GM21390 (cell line): Measurements from ENCODE around the gene C2orf92.
"Not testable (repeated sequence)": the region's sequence is repeated elsewhere in the genome, so short reads cannot be mapped to it uniquely, and the experiment has no call there.

Source experiments
- ATAC-seq: cut with Tn5 transposase; IDR thresholded peaks from one replicate; pipeline ENCODE4 v1.9.1; 2021; ENCODE audit not compliant: unreplicated experiment

Gene C2orf92

DNA sequence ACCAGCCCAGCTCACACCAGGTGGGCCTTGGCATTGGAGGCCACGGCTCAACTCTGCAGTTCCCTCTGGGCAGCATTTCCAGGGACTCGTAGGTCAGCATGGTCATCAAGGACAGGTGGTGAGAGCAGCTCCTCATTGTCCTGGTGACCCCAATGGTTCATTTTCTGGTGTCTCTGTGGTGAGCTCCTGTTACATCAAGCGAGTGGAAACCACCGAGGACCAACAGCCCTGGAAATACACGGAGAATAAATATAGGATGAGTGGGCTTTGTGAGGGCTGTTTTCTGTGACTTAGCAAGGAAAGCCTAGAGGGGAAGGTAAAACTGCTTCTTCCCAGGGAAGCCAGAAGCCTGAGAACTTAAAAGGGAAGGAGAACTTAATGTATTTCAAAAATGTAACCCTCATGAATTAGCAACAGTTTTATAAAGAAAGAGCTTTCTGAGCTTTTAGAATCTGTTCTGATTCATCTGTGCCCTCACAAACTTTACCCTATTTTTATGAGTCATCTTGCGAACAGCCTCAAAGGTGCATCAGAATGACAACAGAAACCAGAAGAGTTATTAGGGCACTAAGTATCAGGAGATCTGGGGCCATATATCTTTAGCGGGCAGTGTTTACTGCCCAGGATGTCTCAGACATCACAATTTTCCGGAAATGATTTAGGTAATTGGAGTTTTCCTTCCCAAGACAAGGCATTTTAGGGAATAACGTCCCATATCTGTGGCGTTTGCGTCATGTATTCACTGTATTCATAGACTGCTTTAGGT is 18.7 kb downstream of the C2orf92 start:
- no peak for ATAC-seq

DNA sequence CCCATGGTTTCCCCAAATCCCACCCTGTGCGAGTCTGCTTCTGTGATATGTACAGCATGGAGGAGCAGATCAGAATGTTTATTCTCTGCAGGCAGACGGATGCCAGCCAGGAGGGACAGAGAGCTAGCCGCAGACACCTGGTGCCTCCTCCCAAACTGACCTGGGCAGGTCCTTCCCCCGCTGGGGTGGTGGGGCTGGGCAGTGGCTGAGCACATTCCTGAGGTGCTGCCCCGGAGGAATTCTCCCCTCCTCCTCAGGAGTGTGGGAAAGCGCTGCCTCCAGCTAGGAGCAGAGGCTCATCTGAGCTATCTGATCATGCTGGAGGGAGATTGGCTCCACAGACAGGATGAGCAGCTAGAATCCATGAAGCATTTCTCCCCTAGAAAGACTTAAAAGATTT is 21.7 kb downstream of the C2orf92 start:
- no peak for ATAC-seq

DNA sequence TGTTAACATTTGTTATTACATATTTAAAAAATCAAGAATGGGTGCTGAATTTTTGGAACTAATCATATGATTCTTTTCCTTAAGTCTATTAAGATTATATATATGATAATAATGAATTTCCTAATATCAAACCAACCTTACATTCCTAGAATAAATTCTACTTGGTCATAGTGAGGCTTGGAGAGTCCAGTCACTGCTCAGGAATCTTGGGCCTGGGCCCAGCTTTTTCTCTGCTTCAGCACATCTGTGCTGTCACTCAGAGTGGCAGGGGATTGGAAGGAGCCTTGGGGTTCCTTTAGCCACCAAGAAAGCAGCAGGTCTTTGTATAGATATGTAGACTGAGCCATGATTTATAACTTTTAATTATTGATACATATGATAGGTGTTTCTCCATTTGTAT is 24.0 kb downstream of the C2orf92 start:
- no peak for ATAC-seq

DNA sequence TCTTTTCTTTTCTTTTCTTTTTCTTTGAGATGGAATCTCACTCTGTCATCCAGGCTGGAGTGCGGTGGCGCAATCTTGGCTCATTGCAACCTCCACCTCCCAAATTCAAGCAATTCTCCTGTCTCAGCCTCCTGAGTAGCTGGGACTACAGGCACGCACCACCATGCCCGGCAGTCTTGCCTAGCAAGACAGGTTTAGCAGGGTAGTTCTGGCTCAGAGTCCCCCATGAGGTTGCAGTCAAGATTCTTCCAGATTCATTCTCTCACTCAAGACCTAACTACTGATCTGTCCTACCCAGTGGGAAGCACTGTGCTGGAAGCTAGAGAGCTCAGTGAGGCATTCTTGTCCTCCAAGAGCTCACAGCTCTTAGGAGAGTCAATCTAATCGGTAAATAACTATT is 26.2 kb downstream of the C2orf92 start:
- no peak for ATAC-seq

DNA sequence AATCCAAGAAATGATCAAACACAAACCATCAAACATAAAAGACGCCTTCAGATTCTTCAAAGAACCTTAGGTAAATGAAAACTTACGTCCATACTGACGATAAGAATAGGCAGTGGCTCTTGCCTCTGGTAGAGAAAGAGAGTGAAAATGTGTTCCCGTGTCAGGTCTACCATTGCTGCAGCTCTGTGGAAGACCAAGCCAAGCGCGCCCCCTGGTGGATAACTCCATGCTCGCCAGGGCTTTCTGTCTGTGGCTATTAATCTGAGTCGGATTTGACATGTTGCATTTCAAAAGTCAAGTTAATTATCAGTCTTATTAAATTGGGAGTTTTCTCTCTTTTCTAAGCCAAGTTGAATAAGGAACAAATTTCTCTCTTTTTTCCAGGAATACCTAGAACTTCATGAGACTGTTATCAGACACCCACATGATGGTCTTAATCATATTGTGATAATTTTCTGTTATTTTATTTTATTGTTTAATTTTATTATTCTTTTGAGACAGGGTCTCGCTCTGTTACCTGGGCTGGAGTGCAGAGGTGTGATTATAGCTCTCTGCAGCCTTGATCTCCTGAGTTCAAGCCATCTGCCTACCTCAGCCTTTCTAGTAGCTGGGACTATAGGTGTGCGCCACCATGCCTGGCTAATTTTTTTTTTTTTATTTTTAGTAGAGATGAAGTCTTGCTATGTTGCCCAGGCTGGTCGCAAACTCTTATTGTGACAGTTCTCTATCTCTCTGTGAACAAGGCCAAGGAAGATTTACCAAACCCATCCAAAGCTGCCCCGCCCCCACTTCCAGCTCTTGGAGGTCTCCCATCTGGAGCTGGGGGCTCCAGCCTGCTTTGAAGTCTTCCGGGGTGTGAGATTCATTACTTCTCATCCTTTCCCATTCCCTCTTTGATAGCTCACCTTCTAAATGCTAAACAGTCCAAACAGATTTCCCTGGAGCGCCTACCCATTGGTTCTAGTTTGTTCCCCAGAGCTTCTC is 28.0 kb downstream of the C2orf92 start:
- ATAC-seq: peak; percentile 66

DNA sequence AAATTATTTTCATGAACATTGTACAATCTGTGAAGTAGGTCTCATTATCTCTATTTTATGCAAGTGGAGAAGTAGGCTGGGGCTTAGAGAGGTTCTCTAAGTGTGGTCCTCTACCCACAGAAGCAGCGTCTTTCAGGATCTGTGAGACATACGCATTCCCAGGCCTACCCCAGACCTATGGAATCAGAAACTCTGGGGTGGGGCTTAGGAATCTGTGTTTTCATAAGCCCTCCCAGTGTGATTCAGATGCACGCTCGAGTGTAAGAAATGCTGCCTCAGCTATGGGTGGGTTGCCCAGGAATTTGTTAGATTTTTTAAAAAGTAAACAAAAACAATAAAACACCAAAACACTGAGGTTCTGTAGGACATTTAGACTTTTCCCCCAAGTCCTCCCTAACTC is 29.0 kb downstream of the C2orf92 start:
- no peak for ATAC-seq

DNA sequence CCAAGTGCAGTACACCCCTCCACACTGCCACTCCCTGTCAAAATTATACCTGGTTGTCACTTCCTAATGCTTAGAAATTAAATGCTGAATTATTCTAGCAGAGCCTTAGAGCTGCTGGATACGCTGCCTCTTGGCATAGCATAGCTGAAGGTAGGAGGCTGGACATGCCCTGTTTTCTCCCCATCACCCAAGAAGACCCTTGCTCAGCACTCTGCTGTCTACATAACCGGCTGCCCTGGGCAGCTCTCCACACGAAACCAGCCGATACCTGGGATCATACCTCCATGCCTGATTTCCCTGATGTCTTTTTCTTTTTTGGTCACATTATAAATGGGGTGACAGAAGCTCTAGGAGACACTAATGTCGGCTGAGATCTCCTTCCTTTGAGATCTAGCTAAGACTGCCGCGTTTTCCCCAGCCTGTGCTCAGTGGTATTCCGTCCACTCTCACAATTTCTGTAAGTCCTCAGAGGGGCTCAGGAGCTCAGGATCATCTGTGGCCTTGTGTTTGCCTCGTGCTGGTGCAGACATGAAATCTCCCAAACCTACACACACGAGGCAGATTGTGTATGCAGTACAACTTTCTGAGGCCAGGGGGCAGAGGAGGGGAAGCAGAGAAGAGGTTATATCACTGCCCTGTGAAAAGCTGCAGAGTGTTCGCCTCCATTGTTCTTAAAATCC is 30.4 kb downstream of the C2orf92 start:
- no peak for ATAC-seq

DNA sequence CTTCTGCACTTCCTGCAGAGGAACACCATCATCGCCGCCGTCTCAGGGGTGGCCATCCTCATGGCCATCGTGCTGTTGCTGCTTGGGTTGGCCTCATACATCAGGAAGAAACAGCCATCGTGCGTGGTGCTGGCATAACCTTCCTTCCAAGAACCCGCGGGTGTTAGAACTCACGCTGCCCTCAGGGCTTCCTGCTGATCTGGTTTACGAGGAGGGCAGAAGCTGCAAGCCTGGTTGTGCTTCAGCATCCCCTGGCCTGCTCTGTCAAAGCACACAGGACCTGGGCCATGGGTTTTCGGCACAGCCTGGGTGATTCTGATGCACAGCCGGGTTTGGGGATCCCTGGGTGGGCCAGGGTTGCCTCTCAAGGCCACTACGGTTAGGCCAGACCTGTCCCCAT is 31.7 kb downstream of the C2orf92 start:
- ATAC-seq: no peak

DNA sequence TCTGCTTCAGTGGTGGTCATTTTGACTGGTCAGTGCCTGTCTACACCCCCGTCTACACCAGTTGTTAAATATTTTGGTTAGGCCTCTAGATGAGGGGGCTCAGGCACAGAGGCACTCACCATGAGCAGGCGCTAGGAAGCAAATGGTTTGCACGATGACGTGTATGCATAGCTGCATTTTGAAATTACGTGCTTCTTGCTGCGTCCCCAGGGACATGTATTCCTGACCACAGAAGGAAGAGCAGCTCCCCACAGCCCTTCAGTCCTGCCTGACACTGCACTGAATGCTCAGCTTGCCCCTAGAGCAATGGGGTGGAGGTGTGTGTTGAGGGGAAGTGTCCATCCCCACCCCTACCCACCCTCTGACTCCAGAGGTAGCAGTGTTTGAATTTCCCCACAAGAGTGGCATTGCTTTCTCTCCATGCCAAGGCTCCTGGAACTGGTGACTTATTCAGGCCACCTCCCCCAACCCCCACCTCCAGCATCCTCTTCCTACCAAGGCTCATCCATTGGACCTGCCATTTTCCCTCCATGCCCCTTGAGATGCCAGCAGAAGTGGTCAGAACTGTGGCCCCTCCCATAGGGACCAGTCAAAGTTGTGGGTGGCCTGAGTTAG is 32.4 kb downstream of the C2orf92 start:
- no peak for ATAC-seq

DNA sequence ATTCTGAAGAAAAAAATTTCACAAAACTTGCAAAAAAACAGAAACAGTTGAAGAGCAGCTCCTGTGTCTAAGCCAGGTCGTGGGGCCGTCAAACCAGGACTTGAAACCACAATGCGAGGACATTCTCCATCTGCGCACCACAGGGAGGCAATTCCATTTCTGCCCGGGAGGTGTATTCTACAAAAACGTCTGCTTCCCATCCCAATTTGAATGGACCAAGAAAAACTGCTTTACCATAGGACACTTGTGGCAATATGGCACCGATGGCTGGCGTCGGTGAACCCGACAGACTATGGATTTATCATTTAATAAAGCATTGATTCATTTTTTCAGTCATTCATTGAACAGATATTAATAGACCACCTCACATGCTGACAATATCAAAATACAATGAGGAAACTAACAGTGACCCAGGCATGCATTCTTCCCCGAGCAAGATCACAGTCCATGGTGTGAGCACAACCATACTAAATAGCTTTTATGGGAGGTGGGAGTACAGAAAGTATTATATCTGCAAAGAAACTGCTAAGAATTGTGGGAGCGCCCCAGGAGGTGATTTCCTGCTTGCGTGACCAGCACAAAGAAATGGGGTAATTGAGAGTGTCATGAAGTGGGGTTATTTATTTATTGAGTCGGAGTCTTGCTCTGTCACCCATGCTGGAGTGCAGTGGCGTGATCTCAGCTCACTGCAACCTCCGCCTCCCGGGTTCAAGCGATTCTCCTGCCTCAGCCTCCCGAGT is 33.4 kb downstream of the C2orf92 start:
- ATAC-seq: no peak

DNA sequence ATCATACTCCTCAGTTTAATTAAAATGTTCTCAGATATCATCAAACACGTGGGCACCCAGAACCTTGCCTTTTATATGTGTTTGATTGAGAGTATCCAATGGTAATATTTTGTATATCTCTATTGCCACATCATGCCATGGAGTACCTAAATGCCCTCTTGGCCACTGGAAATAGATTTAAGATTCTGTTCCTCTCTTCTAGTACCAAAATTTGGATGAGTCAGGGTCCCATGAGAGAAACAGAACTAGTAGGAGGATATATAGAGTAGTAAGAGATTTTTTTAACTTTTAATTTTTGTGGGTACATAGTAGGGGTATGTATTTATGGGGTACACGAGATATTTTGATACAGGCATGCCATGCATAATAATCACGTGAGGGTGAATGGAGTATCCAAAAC is 34.2 kb downstream of the C2orf92 start:
- ATAC-seq: no peak

DNA sequence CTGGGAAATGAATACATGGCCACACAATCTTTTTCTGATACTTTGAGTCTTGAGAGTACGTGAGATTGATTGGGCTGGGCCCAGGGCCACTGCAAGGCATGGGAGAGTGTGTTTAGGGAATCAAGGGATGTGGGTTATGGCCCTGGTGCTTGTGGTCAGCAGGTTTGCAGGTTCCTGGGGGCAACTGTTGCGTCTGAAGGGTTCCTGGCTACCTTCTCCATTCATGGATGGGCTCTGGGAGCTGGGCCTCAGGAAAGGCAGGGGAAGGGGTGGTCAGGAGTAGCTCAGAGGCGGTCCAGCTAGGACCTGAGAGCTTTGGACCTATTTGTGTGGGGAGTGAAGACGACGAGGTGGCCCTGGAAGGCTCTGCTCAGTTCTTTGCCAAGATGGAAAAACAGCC is 35.5 kb downstream of the C2orf92 start:
- ATAC-seq: no peak

DNA sequence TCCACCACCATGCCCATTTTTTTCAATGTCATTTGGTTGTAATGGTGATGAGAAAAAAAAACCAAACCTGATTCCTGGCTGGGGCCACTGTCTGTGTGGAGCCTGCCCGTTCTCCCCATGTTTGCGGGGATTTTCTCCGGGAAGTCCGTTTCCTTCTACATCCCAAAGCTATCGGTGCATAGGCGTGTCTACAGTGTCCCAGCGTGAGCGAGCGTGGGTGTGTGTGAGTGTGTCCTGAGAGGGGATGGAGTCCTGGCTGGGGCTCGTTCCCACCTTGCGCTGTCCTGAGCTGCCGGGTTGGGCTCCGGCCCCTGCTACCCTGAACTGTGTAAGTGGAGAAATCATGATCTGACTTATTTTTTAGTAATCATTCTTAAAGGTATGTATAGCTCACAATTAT is 36.6 kb downstream of the C2orf92 start:
- ATAC-seq: no peak

DNA sequence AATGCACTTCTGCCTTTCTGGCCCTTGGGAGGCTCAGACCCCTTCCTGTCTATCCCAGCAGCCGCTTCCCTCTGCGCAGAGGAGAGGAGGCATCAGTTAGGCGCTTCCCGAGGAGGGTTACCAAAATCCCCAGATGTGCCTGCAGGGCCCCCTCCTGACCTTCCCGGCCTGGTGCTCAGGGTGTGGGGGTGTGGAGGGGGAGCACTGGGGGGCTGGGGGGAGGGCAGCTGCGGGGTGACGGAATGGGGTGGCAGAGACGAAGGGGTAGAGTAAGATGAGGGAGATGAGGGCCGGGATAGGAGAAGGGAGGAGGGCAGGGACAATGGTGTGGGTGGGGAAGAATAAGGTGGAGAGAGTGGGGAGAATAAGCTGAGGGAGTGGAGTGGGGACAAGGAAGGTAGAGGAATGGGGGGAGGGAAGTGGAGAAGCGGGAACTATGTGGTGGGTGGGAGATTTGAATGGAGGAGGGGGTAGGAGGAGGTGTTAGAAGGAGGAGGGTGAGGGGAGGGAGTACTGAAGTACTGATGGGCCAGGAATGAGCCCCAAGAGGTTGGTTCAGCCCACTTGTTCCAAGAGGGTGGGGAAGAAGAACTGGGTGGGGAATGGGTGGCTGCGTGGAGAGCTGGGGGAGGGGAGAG is 37.3 kb downstream of the C2orf92 start:
- ATAC-seq: no peak

DNA sequence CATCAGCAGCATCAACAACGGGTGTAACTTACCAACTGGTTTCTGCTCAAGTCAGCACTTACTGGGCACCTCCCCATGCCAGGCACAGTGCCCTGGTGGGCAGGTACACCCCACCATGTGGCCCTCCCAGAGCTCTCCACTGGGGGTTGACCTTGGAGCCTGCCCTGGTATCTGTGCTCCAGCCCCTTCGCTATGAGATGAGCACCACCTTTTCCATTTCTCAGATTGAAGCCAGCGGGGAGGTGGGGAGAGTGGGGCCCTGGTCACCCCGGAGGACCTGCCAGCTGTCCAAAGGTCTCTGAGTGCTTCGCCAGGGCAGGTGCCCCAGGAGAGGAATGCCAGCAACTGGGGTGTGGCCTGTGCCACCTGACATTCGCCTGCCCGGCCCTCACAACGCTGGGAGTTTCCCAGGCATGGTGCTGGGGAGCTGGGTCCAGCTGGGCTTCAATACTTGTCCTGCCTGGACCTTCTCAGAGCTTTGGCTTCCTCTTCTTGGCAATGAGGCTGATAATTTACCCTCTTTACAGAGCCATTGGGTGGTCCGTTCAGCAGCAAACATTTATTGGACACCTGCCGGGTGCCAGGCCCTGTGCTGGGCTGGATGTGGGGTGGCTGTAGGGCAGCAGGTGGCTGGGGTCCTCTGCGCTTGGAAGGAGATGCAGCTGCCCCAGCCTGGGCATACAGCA is 38.0 kb downstream of the C2orf92 start:
- ATAC-seq: no peak

DNA sequence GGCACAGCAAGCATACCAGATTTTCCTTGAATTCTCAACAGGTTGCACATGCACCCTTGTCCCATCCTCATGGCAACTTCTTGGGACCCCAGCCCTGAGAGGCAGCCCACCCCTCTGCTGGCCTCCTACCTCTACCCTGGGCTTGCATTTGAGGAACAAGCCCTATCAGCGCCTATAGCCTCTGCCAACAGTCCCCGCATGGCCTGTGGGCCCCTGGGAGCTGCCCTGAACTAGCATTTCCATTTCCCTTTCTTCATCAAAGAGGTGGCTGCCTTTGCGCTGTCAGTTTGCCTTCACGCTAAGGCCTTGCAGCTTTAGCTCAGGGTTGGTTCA is 38.5 kb downstream of the C2orf92 start:
- ATAC-seq: no peak

DNA sequence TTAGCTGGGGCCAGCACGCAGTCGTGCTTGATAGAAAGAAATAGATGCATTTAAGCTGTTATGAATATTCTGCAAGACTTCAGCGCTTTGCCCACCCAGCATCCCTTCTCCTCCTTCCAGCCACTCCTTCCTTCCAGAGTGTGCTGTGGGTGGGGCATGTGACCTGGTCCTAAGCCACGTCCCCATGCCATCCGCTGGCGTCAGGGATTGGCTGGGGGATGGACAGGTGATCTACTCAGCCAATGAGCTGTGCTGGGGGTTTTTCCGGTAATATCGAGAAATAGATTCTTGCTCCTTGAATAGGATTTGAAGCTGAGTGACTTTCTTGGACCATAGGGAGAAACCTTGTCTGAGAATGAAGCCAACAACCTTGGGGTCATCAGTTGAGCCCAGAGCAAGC is 39.1 kb downstream of the C2orf92 start:
- ATAC-seq: no peak

DNA sequence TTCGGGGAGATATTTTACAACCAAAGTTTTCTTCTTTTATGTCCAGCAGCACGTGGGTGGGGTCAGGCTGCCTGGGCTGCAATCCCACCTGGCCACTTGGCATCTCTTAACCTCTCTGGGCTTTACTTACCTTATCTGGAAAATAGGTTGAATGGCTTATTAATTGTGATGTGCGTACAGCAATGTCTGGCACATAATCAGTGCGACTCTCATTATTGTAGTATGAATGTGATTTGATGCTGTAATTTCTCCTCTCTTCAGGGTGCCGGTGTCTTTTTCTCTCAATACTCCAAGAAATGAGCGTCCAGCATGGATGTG is 41.8 kb downstream of the C2orf92 start:
- ATAC-seq: no peak

DNA sequence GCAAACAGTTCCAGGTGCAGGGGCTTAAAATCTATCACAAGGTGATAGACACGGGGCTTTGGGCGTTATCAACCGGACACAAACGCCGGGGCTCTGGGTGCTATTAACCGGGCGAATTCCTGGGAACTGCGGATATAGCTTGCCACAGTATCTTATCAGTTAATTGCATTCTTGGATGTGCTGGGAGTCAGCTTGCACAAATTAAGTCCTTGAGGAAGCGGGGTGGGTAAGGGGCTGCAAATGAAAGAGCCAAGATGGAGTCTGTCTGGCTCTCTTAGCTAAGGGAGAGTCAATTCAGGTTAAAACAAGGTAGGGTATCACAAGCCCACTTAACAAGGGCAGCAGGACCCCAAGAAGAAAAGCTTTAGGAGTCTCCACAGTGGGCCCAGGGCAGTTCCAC is 42.7 kb downstream of the C2orf92 start:
- ATAC-seq: not testable (repeated sequence)
